ENCODE data around the gene SSTR3.
A peak's percentile ranks its signal among the peaks of the same experiment; 100 is the strongest.

DNA sequence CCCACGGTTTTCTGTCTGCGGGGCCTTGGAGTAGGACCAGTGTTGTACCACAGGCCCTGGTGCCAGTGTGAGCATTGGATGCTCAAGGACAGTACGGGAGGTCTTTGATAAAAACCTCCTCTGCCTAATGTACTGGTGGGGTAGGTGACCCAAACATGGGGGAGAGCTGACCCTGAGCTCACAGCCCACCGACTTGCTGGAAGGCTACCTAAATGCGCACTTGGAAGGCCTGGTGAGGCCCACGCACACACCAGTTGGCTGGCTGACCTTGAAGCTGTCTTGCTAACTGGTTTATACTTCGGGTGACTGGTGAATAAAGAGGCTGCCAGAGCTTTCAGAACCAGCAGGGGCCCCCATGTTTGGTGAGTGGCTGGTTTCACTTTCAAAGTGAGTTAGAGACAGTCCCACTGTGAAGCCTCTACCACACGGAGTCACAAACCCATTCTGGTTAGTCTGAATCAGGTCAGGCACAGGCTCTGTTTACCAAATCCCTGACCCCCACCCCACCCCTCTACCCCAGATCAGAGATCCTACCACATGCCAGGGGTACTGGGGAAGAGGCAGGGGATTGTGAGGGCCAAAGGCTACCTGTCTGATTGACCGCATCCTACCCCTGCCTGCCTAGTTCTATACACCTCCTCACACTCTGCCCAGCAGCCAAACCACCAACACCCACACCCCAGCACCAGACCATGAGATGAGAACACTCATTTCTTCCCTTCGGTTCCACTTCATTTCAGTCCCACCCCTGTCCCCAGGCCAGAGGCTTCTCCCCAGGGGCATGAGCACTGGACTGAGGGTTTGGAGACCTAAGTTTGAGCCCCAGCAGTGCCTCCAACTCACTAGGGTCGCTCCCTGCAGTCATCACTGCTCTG, 49.8 kb downstream of the SSTR3 start:
- TF ChIP-seq, protein P1, sequence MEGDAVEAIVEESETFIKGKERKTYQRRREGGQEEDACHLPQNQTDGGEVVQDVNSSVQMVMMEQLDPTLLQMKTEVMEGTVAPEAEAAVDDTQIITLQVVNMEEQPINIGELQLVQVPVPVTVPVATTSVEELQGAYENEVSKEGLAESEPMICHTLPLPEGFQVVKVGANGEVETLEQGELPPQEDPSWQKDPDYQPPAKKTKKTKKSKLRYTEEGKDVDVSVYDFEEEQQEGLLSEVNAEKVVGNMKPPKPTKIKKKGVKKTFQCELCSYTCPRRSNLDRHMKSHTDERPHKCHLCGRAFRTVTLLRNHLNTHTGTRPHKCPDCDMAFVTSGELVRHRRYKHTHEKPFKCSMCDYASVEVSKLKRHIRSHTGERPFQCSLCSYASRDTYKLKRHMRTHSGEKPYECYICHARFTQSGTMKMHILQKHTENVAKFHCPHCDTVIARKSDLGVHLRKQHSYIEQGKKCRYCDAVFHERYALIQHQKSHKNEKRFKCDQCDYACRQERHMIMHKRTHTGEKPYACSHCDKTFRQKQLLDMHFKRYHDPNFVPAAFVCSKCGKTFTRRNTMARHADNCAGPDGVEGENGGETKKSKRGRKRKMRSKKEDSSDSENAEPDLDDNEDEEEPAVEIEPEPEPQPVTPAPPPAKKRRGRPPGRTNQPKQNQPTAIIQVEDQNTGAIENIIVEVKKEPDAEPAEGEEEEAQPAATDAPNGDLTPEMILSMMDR (IDR thresholded peaks at IDR 0.05; ENCODE audit: low read depth, low read length), result peak; percentile 26; the same call in 1 of the 2 replicates
- TF ChIP-seq EZH2phosphoT487 (IDR thresholded peaks at IDR 0.05; ENCODE audit: low read depth), result no peak

All from OCI-LY3 (cell line).